Glomerular visceral epithelial cell (primary cell): ENCODE results near the gene LEUTX.
A peak's percentile ranks its signal among the peaks of the same experiment; 100 is the strongest.
"Not testable (repeated sequence)": the region's sequence is repeated elsewhere in the genome, so short reads cannot be mapped to it uniquely, and the experiment has no call there.

Source experiments
- DNase-seq: peaks from one replicate; pipeline ENCODE4 v3.0.0-alpha.2; 2016; ENCODE audit errors: extremely low spot score

The LEUTX gene

DNA sequence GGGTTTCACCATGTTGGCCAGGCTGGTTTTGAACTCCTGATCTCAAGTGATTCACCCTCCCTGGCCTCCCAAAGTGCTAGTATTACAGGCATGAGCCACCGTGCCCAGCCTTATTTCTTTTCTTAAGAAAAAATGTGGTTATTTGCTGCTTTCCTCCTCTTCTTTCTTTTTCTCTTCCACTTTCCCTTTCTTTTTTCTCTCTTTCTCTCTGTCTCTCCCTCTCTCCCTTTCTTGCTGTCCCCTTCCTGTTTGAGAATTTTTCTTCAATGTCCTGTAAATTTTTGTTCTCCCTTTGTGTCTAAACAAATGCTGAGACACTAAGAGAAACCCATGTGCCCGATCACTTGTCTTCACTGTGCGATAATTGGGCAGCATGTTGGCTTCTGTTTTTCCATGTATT is 2.2 kb downstream of the LEUTX start:
- DNase-seq = no peak

- no peak for DNase-seq
These were observed 9.6 kb downstream of the LEUTX start for GRCh38 chr19:39788244-39788643.

DNA sequence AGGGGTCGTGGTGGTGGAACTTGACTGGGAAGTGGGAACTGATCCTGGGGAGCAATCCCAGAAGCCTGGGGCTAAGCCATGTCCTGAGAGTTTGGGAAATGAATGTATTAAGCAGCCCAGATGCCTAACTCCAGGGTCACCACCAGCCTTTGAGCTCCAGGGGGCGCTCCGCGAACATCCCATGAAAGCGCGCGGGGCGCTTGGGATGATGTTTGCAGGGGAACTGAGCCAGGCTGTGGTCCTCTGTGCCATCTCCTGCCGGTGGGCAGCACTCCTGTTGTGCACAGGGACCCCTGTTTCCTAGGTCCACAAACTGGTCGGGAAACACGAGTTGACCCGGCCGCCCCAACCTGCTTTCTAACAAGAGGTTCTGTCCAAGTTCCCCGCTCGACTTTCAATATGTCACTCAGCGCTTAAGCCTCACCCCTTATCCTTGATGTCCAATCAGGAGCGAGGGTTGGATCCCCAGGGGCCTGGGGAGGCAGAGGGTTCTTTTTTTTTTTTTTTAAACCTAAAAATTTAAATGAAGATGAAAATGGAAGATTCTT is 14.4 kb downstream of the LEUTX start:
- peak; percentile 65 for DNase-seq

DNA sequence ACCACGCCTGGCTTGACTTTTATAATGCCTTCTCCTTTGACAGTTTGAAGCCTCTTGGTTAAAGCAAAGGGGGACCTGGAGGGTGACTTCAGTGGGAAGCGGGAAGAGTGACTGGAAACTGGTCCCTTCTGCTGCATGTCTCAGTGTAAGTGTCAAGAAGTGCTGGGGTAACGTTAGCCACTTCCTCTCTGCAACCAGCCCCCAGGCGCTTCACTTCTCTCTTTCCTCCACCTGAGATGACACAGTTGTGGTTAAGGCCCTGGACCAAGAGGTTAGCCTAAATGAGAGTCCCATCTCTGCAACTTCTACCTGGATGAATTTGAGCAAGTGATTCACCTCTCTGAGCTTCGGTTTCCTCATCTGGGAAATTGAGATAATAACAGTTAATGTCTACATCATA is 16.3 kb downstream of the LEUTX start:
- no peak for DNase-seq

GRCh38 chr19:39796000-39796498 is 17.4 kb downstream of the LEUTX start:
- DNase-seq = no peak

- DNase-seq = no peak
These were observed 18.4 kb downstream of the LEUTX start for GRCh38 chr19:39797083-39797482.

GRCh38 chr19:39802958-39803357 is 24.3 kb downstream of the LEUTX start:
- DNase-seq = no peak

- no peak for DNase-seq
These were observed 26.4 kb downstream of the LEUTX start for GRCh38 chr19:39805104-39805503.

- DNase-seq = no peak
These were observed 29.3 kb downstream of the LEUTX start for GRCh38 chr19:39807846-39808364.

DNA sequence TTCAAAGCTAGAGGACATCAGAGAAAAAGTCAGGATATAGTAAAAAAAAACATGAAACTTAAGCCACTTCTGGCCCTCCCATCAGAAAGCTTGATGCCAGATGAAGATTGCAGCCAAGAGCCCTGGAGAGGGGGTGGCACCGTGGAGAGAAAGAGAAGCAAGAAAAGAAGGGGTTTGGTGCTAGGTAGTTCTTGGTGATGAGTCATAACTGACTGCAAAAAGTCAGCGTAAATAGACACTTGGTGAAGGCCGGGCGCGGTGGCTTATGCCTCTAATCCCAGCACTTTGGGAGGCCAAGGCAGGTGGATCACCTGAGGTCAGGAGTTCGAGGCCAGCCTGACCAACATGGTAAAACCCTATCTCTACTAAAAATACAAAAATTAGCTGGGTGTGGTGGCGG is 30.0 kb downstream of the LEUTX start:
- DNase-seq = not testable (repeated sequence)

DNA sequence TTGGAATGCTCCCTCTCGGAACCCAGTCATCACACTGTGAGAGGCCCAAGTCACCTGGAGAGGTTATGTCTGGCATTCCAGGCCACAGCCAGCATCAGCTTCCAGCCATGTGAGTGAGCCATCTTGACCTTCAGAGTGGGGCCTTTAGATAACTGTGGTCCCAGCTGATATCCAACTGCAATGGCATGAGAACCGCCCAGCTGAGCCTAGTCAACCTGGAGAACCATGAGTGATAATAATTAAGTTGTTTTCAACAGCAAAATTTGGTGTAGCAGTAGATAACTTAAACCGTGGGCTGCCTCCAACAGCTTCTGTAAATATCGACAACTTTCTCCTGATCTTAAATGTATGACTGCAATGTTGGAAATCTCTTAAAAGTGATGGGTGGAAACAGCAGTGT is 30.7 kb downstream of the LEUTX start:
- no peak for DNase-seq

DNA sequence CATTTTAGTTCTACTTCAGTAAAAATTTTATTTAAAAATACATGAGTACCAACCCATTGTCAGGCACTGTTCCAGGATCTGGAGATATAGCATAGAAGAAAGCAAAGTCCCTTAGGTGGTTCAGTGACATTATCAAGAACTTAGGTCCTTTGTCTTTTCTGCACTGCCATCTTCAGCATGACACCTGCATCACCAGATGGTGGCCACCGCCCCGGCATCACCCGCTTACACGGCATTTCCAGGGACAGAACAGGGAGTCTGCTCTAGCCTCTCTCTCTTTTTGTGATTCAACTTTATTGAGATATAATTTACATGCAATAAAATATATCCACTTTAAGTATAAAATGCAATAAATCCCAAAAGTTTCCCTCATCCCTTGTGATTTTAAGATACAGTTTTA is 31.8 kb downstream of the LEUTX start:
- no peak for DNase-seq

DNA sequence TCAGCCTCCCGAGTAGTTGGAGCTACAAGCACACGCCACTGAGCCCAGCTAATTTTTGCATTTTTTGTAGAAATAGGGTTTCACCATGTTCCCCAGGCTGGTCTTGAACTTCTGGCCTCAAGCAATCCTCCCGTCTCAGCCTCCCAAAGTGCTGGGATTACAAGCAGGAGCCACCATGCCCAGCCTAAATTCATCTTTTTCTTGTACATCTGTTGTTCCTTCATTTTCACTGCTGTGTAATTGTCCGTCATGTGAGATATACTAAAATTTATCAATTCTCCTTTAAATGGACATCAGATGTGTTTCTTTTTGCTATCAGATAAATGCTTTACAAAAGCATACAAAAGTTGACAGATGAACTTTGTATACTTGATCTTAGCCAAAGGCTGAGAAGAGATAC is 32.4 kb downstream of the LEUTX start:
- DNase-seq = no peak

- DNase-seq = no peak
These were observed 34.8 kb downstream of the LEUTX start for GRCh38 chr19:39813264-39813993.

GRCh38 chr19:39814111-39814510 is 35.5 kb downstream of the LEUTX start:
- DNase-seq = not testable (repeated sequence)

GRCh38 chr19:39814595-39814994 is 35.9 kb downstream of the LEUTX start:
- DNase-seq = no peak

GRCh38 chr19:39816287-39817048 is 37.8 kb downstream of the LEUTX start:
- DNase-seq = no peak

DNA sequence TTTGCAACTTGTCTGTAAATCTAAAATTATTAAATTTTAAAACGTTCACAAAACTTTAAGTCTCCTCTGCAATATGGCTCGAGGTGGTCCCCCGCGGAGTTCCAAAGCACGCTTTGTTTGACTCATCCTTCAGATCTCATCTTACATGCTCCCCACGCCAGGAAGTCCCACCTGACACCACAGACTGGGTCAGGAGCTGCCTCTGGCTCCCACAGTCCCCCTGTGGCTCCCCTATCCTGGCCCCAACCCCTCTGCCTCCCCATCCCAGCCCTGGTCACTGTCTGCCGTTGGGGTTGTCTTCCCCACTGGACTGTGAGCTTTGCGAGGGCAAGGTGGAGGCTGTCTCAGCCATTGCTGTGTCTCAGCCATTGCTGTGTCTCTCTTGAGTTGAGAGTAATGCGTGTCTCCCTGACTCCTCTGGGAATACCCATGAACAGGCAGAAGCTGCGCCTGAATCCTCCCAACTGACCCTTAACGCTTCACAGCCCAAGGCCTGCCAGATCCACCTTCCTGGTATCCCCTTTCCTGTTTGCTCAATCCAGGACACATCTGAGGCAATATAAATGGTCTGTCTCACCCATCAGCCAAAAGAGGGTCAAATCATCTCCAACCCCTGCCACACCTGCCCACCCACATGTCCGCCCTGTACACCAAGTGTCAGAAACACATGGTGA is 39.4 kb downstream of the LEUTX start:
- DNase-seq = no peak

DNA sequence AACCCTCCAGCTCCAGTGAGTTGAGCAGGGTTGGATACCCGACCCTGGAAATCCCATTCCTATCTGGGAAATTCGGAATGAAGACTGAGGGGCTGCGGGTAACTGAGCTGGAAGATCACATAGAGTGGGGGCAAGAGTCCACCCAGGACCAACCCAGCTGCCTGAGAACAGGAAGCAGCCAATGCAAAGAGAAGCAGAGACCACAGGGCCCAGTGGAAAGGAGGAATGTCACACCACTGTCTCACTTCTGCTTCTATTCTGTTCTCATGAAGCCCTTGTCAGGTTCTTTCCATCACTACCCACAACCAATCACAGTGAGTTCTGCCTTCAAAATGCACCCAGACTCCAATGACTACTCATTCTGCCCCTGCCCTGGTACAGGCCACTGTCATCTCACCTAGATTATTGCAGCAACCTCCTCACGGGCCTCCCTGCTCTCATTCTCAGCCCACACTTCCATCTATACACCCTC is 40.0 kb downstream of the LEUTX start:
- no peak for DNase-seq

- DNase-seq = no peak
These were observed 41.1 kb downstream of the LEUTX start for GRCh38 chr19:39819786-39820185.

GRCh38 chr19:39820696-39821095 is 42.0 kb downstream of the LEUTX start:
- DNase-seq = no peak

GRCh38 chr19:39823686-39824085 is 45.0 kb downstream of the LEUTX start:
- no peak for DNase-seq
